ENCODE data around the gene CFAP54.
"Not testable (repeated sequence)": the region's sequence is repeated elsewhere in the genome, so short reads cannot be mapped to it uniquely, and the experiment has no call there.

CFAP54 gene

DNA sequence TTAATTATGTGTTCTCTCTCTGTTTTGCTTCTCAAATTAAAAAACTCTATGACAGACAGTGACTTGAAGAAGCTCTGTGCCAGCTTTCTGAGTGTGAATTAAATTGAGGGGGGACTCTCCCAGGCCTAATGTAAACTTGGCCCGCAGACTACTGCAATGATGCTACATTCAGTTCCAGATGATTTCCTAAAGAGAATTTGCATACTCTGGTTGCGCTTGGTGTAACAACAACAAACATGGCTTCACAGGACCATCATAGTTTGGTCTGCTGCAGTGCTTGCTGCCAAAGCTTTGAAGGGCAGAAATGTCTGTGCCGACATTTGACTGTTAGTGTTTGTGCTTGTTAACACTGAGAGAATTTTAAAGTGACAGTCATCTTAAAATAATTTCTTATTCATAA, 25.0 kb downstream of the CFAP54 start:
- DNase-seq, result no peak

DNA sequence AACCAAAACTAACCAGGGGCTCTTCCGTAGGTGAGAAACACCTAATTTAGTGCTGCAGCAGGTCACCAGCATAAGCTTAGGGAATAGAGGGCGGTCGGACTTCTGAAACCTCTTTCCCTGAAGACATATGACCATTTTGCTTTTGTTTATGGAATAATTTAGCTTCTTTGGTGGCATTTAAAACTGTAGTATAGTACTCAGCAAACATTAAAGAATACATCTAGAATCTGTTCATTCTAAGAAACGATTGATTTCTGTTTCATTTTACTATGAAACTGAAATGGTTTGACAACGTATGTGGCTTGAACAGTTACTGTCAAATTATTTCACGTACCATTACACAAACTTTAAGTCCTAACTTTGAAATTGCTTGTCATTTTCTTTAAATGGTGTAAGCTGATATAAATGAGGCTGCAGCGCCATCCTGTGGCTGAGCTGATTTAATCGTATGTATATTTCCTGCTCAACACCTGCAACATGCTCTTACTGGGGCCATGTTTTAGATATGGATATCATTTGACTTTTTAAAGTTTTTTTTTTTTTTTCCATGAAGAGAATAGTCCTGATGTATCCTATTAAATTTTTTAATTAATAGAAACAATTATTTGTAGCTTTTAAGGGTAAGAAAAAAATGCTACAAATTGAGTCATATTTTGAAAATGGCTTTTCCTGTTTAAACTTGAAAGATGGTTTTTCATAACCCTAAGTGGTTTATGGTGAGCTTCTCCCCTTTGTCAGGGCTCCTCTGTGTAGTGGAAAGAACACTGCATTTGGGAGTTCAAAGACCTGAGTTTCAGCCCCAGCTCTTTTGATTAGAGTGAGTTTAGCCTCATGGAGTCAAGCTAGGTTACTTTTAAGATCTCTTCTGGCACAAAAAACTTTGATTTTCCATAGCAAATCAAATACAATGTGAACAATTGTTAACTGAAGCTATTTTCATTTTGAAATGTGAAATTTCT, 27.4 kb downstream of the CFAP54 start:
- DNase-seq, result peak; percentile 55

GRCh38 chr12:96520767-96521166, 31.4 kb downstream of the CFAP54 start:
- DNase-seq, result no peak

- DNase-seq, result no peak
These were observed 32.7 kb downstream of the CFAP54 start for GRCh38 chr12:96521895-96522682.

DNA sequence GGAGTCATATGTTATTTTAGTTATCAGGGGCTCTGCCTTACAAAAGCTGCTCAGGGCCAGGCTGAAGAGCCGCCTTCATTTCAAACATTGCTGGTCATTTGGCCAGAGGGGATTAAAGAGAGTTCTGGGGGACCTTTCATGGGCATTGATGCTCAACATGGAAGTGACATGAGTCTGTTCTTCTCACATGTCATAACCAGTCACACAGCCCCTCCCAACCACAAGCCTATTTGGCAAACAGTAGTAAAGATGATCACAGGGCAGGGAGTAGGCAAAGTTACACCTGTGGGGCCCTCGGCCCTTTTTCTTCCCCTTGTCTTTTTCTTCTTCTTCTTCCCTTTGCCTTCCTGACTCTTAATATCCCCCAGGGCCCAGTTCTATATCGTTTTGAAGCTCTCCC, 33.3 kb downstream of the CFAP54 start:
- no peak for DNase-seq

GRCh38 chr12:96526110-96526509, 36.7 kb downstream of the CFAP54 start:
- no peak for DNase-seq

GRCh38 chr12:96529912-96530311, 40.5 kb downstream of the CFAP54 start:
- no peak for DNase-seq

DNA sequence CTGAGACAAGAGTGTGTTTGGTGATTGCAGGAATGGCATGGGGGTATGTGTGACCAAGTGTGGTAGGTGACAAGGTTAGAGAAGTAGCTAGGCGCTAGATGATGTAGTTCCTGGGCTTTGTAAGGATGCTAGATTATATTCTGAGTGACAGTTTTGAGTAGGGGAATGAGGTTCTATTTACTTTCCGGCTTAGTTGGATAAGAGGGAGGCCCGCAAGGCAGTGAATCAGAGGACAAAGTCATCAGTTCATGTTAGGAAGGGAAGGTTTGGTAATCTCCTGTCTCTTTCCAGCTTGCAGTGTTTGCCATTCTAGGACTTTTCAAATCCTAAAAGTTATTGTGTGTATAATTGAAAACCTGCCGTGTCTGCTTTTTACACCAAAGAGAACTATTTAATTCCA, 45.0 kb downstream of the CFAP54 start:
- no peak for DNase-seq

DNA sequence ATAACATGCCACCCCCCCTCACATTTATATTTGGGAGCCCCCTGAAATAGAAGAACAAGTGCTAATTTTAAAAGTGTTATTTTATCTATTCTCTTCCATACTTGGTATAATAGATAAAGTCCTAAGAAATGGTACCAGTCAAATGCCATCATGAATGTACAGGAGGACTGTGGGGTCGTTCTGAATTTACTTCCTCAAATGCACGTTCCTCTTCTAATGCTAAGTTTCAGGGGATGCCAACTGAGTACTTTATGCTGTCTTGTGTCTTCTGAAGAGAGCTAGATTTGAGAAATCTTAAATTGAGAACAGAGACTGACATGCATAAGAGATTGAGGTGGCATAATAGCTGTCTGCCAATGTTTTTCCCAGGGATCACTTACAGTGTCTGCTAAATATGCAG, 59.0 kb downstream of the CFAP54 start:
- DNase-seq, result no peak

GRCh38 chr12:96549341-96549740, 60.0 kb downstream of the CFAP54 start:
- DNase-seq, result no peak

DNA sequence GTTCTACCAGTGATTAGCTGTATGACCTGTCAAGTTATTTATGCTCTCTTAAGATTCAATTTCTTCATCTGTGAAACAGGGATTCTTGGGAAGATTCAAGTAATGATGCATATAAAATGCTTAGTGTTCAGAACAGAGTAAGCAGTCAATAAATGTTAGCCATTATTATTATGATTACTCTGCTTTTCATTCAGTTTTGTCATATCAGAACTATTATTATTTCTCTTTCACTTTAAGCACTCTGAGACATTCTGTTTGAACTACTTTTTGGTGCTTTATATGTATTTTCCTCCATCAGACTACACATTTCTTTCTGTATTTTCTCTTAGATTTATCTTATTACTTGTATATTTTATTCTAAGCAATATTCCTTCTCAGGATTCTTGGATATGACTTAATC, 81.2 kb downstream of the CFAP54 start:
- no peak for DNase-seq

- DNase-seq, result no peak
These were observed 81.9 kb downstream of the CFAP54 start for GRCh38 chr12:96571101-96571862.

DNA sequence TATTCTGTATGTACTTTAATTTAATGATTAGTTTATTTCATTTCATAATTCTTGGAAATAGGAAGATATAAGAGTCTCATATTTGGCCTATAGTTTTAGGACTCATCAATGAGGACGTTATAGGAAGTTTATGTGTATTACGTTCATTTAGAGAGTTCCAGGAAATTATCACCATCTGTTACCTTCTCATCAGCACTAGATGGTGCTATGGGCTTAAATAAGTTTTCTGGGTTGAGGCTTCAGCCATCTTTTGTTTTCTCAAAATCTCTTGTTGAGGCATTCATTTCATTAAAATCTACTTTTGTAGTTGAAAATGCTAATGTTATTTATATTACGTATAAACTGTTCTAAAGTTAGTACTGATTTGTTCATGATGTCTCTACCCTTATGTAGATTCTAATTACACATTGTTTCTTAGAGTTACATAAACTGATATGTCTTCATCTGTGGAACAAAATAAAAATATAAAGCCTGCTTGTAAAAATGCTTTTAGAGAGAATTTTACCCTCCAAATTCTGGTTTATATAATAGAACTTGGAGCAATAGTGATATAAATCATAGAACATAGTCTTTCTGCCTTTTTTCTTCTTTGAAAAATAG, 89.2 kb downstream of the CFAP54 start:
- DNase-seq, result peak; percentile 80

DNA sequence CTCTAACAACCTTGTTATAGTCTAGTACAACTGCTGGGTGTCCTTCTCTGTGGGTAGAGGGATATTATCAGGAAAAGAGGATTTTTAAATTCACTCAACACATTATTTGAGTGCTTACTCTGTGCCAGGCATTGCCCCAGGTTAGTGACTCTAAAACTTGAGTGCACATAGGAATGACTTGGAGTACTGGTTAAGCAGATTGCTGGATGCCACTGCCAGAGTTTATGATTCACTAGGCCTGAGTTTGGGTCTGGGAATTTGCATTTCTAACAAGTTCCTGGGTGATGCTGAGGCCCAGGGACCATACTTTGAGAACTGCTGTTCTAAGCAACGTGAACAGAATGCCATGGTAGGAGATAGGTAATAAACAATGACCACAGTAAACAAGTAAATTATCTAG, 96.6 kb downstream of the CFAP54 start:
- DNase-seq, result no peak

DNA sequence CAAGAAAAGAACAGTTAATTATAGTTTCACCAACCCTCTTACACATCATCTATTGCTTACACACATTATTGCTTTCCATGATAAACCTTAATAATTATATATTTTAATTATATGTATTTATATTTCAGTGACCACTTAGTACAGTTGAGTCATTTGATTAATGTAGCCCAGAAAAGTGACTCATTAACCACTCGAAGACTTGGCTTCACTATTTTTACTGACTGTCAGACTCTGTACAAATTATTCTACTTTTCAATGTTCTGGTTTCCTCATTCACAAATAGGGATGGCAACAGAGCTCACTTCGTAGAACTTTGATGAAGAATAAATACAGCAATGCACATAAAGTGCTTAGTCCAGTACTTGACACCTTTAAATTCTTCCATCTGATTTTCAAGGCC, 98.3 kb downstream of the CFAP54 start:
- DNase-seq, result no peak

- no peak for DNase-seq
These were observed 101.6 kb downstream of the CFAP54 start for GRCh38 chr12:96590970-96591369.

DNA sequence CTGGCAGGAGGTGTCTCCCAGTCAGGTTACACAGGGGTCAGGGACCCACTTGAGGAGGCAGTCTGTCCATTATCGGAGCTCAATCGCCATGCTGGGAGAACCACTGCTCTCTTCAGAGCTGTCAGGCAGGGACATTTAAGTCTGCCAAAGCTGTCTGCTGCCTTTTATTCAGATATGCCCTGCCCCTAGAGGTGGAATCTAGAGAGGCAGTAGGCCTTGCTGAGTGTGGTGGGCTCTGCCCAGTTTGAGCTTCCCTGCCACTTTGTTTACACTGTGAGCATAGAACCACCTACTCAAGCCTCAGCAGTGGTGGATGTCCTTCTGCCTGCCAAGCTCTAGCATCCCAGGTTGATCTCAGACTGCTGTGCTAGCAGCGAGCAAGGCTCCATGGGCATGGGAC, 115.0 kb downstream of the CFAP54 start:
- DNase-seq, result not testable (repeated sequence)

DNA sequence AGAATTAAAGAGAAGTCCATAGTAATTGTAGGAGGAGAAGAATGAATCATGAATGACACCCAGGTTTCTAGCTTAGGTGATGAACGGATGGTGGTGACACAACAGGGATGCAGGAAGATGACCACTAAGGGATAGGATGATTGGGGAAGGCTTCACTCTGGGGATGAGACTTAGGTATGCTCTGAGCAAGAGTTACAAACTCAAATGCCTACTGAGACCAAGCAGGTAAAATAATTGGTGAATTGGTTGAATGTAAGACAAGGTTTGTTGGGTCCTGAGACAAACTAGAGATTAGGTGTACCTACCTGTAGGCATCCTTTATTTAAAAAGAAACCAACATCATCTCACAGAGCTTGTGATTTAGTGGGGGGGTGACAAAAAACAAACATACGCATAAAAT, 116.3 kb downstream of the CFAP54 start:
- no peak for DNase-seq

DNA sequence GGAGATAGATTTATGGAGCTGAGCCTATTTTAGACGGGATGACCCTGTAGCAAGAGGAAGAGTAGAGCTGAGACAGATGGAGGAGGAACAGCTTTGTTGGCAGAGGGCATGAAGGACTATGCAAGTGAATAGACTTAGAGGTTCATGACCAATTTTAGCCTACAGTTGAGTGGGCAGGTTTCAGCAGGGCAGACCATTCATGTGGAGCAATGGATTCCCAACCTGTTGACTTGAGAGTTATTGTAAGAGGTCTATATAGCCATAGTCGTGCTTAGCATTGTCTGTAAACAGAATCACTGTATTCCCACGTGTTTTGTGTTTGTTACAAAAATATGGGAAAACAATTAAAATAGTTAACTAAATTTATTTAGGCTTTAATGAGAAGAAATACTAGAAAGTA, 116.8 kb downstream of the CFAP54 start:
- no peak for DNase-seq

- no peak for DNase-seq
These were observed 117.3 kb downstream of the CFAP54 start for GRCh38 chr12:96606644-96607043.

DNA sequence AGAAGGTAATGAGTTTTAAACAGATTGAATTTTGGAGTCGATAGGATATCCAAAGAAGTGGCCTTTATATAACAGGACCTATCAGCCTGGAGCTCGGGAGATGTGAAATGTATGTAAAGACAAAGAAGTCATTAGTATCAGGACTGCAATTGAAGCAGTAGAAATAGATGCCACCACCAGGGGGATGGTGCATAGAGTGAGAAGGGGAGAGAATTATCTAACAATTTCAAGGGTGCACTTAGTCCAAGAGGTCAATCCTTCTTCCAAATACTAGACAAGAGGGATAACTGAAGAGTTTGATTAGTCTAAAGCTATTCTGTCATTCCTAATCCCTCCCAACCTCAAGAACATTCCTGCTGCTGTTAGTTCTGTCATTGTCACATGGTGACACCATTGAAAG, 127.8 kb downstream of the CFAP54 start:
- DNase-seq, result no peak

DNA sequence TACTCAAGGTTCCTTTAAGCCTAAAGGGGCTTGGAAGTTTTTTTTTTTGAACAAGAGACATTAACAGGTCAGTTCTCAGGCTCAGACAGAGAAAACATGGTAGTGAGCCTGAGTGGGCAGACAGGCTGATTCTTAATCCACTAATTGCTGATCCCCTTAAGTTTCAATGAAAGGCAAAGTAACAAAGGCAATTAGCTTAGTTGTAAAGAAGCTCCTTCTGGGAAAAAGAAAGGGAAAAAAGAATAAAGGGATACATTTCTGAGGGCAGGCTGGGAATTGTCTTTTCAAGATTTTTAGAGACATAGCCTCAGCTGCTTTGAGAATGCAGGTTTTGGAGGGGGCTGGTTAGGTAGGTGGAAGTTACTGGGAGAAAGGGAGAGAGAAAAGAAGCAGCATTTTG, 133.8 kb downstream of the CFAP54 start:
- DNase-seq, result no peak

DNA sequence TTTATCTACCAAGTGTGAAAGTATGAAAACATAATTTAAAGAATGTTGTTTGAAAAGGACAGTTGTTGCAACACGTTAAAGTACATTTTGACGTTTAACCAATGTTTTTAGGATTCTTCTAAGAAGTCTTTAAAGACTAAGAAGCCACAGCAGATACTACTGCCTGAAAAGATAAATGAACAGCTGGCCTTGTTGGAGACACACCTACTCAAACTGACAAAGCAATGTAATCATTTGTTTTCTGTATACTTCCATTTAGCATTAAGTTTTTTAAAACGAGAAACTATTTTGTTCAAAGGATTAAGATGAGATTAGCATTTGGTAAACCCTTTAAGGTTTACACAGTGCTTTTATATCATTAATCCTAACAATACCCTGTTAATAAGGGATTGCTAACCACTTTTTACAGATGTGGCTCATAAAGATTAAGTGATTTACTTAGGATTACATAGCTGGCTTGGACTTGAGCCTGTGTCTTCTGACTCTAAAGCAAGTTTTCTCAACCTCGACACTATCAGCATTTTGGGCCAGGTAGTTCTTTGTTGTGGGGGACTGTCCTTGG, 134.4 kb downstream of the CFAP54 start:
- no peak for DNase-seq
